IMR-90 (cell line): ENCODE results near the gene NPAS2. TPM values are rescaled to one million over a fixed set of nuclear protein-coding genes. Genes with fewer than 3 reads are reported as not detected.

Source experiments
- ATAC-seq: fragments of 200-7000 bp; cut with Tn5 transposase; 2 replicates; pipeline ENCODE4 v1.9.1; 2020; ENCODE audit warnings: low read depth, mild to moderate bottlenecking, moderate library complexity
- BruUV-seq: library from RNA; stranded (reverse); fragments of 400-500 nt; replicated peaks from 2 replicates; lab custom pipeline; 2021; lab: Mats Ljungman, UMichigan
- CTCF ChIA-PET: fragments of 300-600 bp; formaldehyde crosslinking; extraction: SDS; loops from one replicate; lab custom pipeline; 2021; ENCODE audit warnings: antibody characterized with exemption; lab: Yijun Ruan, JAX
- POLR2A ChIA-PET: fragments of 300-600 bp; sonication (Branson Sonifier 250); formaldehyde crosslinking; loops from one replicate; lab custom pipeline; 2022; ENCODE audit warnings: antibody characterized with exemption; ENCODE audit not compliant: unreplicated experiment; lab: Charles Lee
- DNase-seq: peaks from one replicate; pipeline ENCODE4 v3.0.0; 2013
- H2AFZ ChIP-seq: replicated peaks from 2 replicates; pipeline ENCODE3; 2013; ENCODE audit warnings: low read length, mild to moderate bottlenecking; ENCODE audit not compliant: poor library complexity
- H2AK5ac ChIP-seq: 2 replicates; pipeline ENCODE4 v1.6.1; 2013; ENCODE audit warnings: low read depth, low read length, inconsistent platforms
- H2AK9ac ChIP-seq: replicated peaks from 2 replicates; pipeline ENCODE3; 2013; ENCODE audit warnings: mild to moderate bottlenecking, low read depth, low read length, moderate library complexity; ENCODE audit not compliant: poor library complexity
- H2BK120ac ChIP-seq: 2 replicates; pipeline ENCODE4 v1.6.1; 2013; ENCODE audit warnings: low read depth, low read length, inconsistent platforms
- H2BK15ac ChIP-seq: 3 replicates; pipeline ENCODE4 v1.6.1; 2013; ENCODE audit warnings: low read depth, low read length, inconsistent platforms
- H2BK20ac ChIP-seq: 2 replicates; pipeline ENCODE4 v1.6.1; 2013; ENCODE audit warnings: low read depth, mild to moderate bottlenecking, inconsistent platforms, low read length, moderate library complexity
- H2BK5ac ChIP-seq: 2 replicates; pipeline ENCODE4 v1.6.1; 2013; ENCODE audit warnings: mild to moderate bottlenecking, low read depth, low read length, inconsistent platforms; ENCODE audit not compliant: poor library complexity, severe bottlenecking
- H3K14ac ChIP-seq: replicated peaks from 2 replicates; pipeline ENCODE4 v1.6.1; 2013; ENCODE audit warnings: low read depth, low read length, inconsistent platforms
- H3K18ac ChIP-seq: 2 replicates; pipeline ENCODE4 v1.6.1; 2013; ENCODE audit warnings: low read depth, low read length, control low read depth
- H3K23ac ChIP-seq: 2 replicates; pipeline ENCODE4 v1.6.1; 2013; ENCODE audit warnings: low read depth, low read length, inconsistent platforms
- H3K27ac ChIP-seq: 2 replicates; pipeline ENCODE4 v1.5.1; 2013; ENCODE audit warnings: mild to moderate bottlenecking, control low read depth, low read length; ENCODE audit not compliant: insufficient read depth
- H3K27me3 ChIP-seq: 2 replicates; pipeline ENCODE4 v1.6.1; 2013; ENCODE audit warnings: low read length; ENCODE audit not compliant: control insufficient read depth, insufficient read depth
- H3K36me3 ChIP-seq: 2 replicates; pipeline ENCODE4 v1.6.1; 2013; ENCODE audit warnings: low read length, mixed read lengths; ENCODE audit not compliant: control insufficient read depth, insufficient read depth
- H3K4ac ChIP-seq: 2 replicates; pipeline ENCODE4 v1.6.1; 2013; ENCODE audit warnings: low read depth, low read length, inconsistent platforms
- H3K4me1 ChIP-seq: 2 replicates; pipeline ENCODE4 v1.6.1; 2013; ENCODE audit warnings: low read length, mixed read lengths; ENCODE audit not compliant: control insufficient read depth, insufficient read depth
- H3K4me2 ChIP-seq: 2 replicates; pipeline ENCODE4 v1.6.1; 2013; ENCODE audit warnings: low read depth, mild to moderate bottlenecking, control low read depth, low read length, moderate library complexity
- H3K4me3 ChIP-seq: 2 replicates; pipeline ENCODE4 v1.5.1; 2013; ENCODE audit warnings: low read depth, mild to moderate bottlenecking, control low read depth, low read length, moderate library complexity; ENCODE audit not compliant: insufficient read depth
- H3K56ac ChIP-seq: 2 replicates; pipeline ENCODE4 v1.6.1; 2013; ENCODE audit warnings: low read length, inconsistent platforms; ENCODE audit not compliant: insufficient read depth; ENCODE audit errors: extremely low read depth
- H3K79me1 ChIP-seq, 2 experiments: 2 replicates each; pipeline ENCODE4 v1.6.1; 2013; ENCODE audit warnings: low read length in 2 of 2, inconsistent platforms in 1 of 2, low read depth in 1 of 2
- H3K9ac ChIP-seq: 2 replicates; pipeline ENCODE4 v1.6.1; 2013; ENCODE audit warnings: low read depth, low read length, control low read depth
- H3K9me1 ChIP-seq: 2 replicates; pipeline ENCODE4 v1.6.1; 2013; ENCODE audit warnings: low read length, inconsistent platforms; ENCODE audit not compliant: insufficient read depth
- H3K9me3 ChIP-seq: 2 replicates; pipeline ENCODE4 v1.6.1; 2013; ENCODE audit warnings: low read length; ENCODE audit not compliant: control insufficient read depth, insufficient read depth
- H4K20me1 ChIP-seq: 2 replicates; pipeline ENCODE4 v1.6.1; 2013; ENCODE audit warnings: low read length, inconsistent platforms; ENCODE audit not compliant: insufficient read depth
- H4K5ac ChIP-seq: 2 replicates; pipeline ENCODE4 v1.6.1; 2013; ENCODE audit warnings: mild to moderate bottlenecking, low read depth, low read length, control low read depth
- H4K8ac ChIP-seq, 2 experiments: 2 replicates each; pipeline ENCODE4 v1.6.1; 2013; ENCODE audit warnings: low read depth in 2 of 2, low read length in 2 of 2, control low read depth in 1 of 2, inconsistent platforms in 1 of 2
- H4K91ac ChIP-seq: 2 replicates; pipeline ENCODE4 v1.6.1; 2013; ENCODE audit warnings: low read depth, low read length, inconsistent platforms; ENCODE audit not compliant: insufficient read depth
- MXI1 ChIP-seq: IDR thresholded peaks from 2 replicates; pipeline ENCODE4 v1.6.1; 2012; ENCODE audit warnings: low read depth, mild to moderate bottlenecking, low read length, moderate library complexity, borderline replicate concordance
- NFE2L2 ChIP-seq: fragments of 150-350 bp; IDR thresholded peaks from 2 replicates; pipeline ENCODE4 v1.6.1; 2016; ENCODE audit warnings: low read depth, mild to moderate bottlenecking, low read length
- RFX5 ChIP-seq: IDR thresholded peaks from 2 replicates; pipeline ENCODE4 v1.8.0; 2012; ENCODE audit warnings: low read depth, mild to moderate bottlenecking, low read length, moderate library complexity
- WGBS, 2 experiments: methylation state at CpG; one replicate each; pipeline versions ENCODE4 v1.1.5 to v1.1.7; 2013; ENCODE audit warnings: missing lambda C conversion rate in 2 of 2; ENCODE audit not compliant: insufficient read length in 1 of 2; ENCODE audit errors: extremely low coverage in 2 of 2; 5-methylcytosine and 5-hydroxymethylcytosine counted together
- dilution Hi-C: fragments of 300-500 bp; cut with HindIII; formaldehyde crosslinking; loops from one replicate; pipeline ENCODE4 v1.14.3; 2018; ENCODE audit warnings: low sequenced_read_pairs; ENCODE audit not compliant: unreplicated experiment
- in situ Hi-C: fragments of 300-500 bp; cut with MboI; formaldehyde crosslinking; loops from 3 replicates; pipeline ENCODE4 v1.14.3; 2019; ENCODE audit warnings: low sequenced_read_pairs, inconsistent platforms, mixed read lengths
- intact Hi-C: fragments of 100-400 bp; cut with micrococcal nuclease; formaldehyde crosslinking; loops from 2 replicates; pipeline ENCODE4 v1.10.0; 2022
- polyA plus RNA-seq, 3 experiments: library from polyadenylated mRNA; depleted of rRNA; stranded (reverse); fragments of >200 nt; gene quantifications; 2 replicates each; pipeline ENCODE4 v1.2.3, GENCODE V29; 2012; ENCODE audit warnings: low replicate concordance in 1 of 3
- total RNA-seq: library from RNA; depleted of rRNA; stranded (reverse); fragments of >200 nt; gene quantifications from 2 replicates; pipeline ENCODE4 v1.2.3, GENCODE V29; 2012

Gene NPAS2
- total and polyA plus RNA-seq, 2 of the 4 experiments (the other 2 are of a cell fraction) = 5.2 to 14.8 TPM

DNA sequence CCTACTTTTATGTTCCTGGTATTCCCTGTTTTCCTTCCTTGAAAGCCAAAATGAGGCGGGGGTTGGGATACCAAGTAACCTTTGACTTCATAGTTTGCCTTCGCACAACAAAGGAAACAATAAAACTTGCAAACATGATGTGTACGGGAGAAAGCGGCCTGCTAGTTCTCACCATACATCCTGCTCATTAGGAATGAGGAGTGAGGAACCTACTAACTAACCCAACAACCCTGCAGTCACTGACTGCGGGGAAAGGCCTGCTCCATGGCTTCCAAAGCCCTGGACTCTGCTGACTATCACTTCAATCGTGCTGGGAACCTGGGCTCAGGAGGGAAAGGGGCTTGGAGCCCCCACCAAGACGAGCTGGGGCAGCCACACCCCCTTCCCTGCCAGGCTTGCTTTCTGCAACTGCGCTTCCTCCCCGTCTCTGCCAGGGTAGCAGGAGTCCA is 206.3 kb downstream of the NPAS2 start:
- H3K4me3 ChIP-seq = no peak overlapping the region
- H3K27ac ChIP-seq = no peak overlapping the region
- H2AFZ ChIP-seq = no peak overlapping the region
- no peaks in the 10 kb centered on the region for H3K9me3 ChIP-seq
- no peak overlapping the region for H2BK120ac ChIP-seq
- CTCF ChIA-PET = interaction anchor here (1.3 to 1.4 kb wide), 2 partner anchors 179 kb away, joined by 3 to 5 read pairs; no protein-coding TSS in a partner anchor
- no peak overlapping the region for H3K18ac ChIP-seq
- H2BK15ac ChIP-seq = no peak overlapping the region
- DNase-seq (no peak), ATAC-seq (no peak)
- no peak overlapping the region for H3K23ac ChIP-seq
- no peak overlapping the region for H4K8ac ChIP-seq
- H3K9me1 ChIP-seq = peaks cover 11% of the 10 kb centered on the region; the same call in 1 of the 2 replicates
- no peak overlapping the region for H3K9ac ChIP-seq
- no TSS peak for BruUV-seq
- no peak overlapping the region for H4K91ac ChIP-seq
- intact Hi-C loops (no loop called here), dilution Hi-C loops (no loop called here), in situ Hi-C loops (no loop called here)
- 0 out of 4 replicates have a peak, but pooled peaks cover 0 to 5% of the 10 kb centered on the region in 2 experiments for H3K79me1 ChIP-seq
- TF ChIP-seq NFE2L2 = no peak
- TF ChIP-seq MXI1 = no peak
- TF ChIP-seq RFX5 = no peak
- no peak overlapping the region for H3K14ac ChIP-seq
- POLR2A ChIA-PET = no interaction called here
- no peak overlapping the region for H3K56ac ChIP-seq
- WGBS, 2 experiments = 70% methylated on average over 2 of the region's 9 CpGs; no CpG with 5 or more reads in 1 of the 2 experiments
- H2AK9ac ChIP-seq = no peak overlapping the region
- H3K4ac ChIP-seq = no peak overlapping the region
- H3K27me3 ChIP-seq = no peaks in the 10 kb centered on the region
- H4K20me1 ChIP-seq = no peaks in the 10 kb centered on the region
- peaks cover 10% of the 10 kb centered on the region; the same call in 1 of the 2 replicates for H3K36me3 ChIP-seq
- no peak overlapping the region for H2AK5ac ChIP-seq
- no peak overlapping the region for H2BK20ac ChIP-seq
- no peaks in the 10 kb centered on the region for H3K4me1 ChIP-seq
- no peak overlapping the region for H4K5ac ChIP-seq
- H2BK5ac ChIP-seq = no peak overlapping the region
- no peak overlapping the region for H3K4me2 ChIP-seq
